ENCODE data around the gene CNOT11. TPM values are rescaled to one million over a fixed set of nuclear protein-coding genes. Genes with fewer than 3 reads are reported as not detected.

CNOT11 gene
- total RNA-seq, 1 experiment from 2014 or later, result 51.7 TPM

DNA sequence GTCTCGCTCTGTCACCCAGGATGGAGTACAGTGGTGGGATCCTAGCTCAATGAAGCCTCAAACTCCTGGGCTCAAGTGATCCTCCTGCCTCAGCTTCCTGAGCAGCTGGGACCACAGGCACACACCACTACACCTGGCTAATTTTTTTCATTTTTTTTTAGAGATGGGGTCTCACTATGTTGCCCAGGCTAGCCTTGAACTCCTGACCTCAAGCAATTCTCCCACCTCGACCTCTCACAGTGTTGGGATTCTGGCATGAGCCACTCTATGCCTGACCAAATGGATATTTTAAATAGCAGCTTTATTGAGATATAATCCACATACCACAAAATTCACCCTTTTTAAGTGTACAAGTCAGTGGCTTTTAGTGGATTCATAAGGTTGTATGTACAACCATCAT is 44.7 kb downstream of the CNOT11 start:
- H3K9me3 ChIP-seq (ENCODE audit: low read depth, low read length, poor library complexity, severe bottlenecking), result no peaks in the 10 kb centered on the region
- BruUV-seq (replicated peaks), result no TSS peak
- intact Hi-C loops (cut with micrococcal nuclease; ENCODE audit: unreplicated experiment), result no loop called here
- no peak overlapping the region for H3K4me3 ChIP-seq (ENCODE audit: low read depth, low read length, poor library complexity, severe bottlenecking)
- no peaks in the 10 kb centered on the region for H3K27me3 ChIP-seq (replicated peaks; ENCODE audit: insufficient read depth, low read depth, low read length, poor library complexity)
- ChIA-PET POLR2A (ENCODE audit: low non-redundant PET) (no interaction called here), CTCF (no interaction called here)
- peaks cover 19% of the 10 kb centered on the region for H3K36me3 ChIP-seq (ENCODE audit: insufficient read depth, low read length, poor library complexity, severe bottlenecking)
- no peak for DNase-seq (ENCODE audit: low spot score)
- no peak overlapping the region for H3K27ac ChIP-seq (ENCODE audit: low read depth, low read length, poor library complexity, severe bottlenecking)
- no peaks in the 10 kb centered on the region for H3K4me1 ChIP-seq (ENCODE audit: insufficient read depth, low read length, poor library complexity, severe bottlenecking)
- TF ChIP-seq EZH2 (IDR thresholded peaks at IDR 0.05; ENCODE audit: borderline replicate concordance, low read depth, low read length, poor library complexity, severe bottlenecking), result no peak
- TF ChIP-seq, protein P1, sequence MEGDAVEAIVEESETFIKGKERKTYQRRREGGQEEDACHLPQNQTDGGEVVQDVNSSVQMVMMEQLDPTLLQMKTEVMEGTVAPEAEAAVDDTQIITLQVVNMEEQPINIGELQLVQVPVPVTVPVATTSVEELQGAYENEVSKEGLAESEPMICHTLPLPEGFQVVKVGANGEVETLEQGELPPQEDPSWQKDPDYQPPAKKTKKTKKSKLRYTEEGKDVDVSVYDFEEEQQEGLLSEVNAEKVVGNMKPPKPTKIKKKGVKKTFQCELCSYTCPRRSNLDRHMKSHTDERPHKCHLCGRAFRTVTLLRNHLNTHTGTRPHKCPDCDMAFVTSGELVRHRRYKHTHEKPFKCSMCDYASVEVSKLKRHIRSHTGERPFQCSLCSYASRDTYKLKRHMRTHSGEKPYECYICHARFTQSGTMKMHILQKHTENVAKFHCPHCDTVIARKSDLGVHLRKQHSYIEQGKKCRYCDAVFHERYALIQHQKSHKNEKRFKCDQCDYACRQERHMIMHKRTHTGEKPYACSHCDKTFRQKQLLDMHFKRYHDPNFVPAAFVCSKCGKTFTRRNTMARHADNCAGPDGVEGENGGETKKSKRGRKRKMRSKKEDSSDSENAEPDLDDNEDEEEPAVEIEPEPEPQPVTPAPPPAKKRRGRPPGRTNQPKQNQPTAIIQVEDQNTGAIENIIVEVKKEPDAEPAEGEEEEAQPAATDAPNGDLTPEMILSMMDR (conservative IDR thresholded peaks at IDR 0.05; ENCODE audit: low read depth, low read length), result no peak

DNA sequence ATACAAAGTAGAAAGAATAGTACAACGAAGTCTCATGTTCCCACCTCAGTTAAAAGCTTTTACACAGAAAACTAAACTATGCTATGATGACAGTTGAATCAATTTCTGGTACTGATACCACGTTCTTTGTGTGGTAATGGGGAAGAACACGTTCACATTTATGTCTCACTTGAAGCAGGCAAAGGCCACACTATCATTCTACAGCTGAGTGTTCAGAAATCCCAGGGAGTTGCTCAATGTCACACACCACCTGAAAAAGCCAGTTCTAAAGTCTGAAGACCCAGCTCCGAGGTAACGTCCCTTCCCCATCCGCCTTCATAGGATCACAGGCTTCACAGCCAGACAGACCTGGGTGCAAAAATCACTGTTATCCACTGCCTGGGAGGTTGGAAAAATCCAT is 46.9 kb downstream of the CNOT11 start:
- BruUV-seq (replicated peaks), result no TSS peak
- H3K4me3 ChIP-seq (ENCODE audit: low read depth, low read length, poor library complexity, severe bottlenecking), result no peak overlapping the region
- POLR2A ChIA-PET (ENCODE audit: low non-redundant PET), result no interaction called here
- intact Hi-C loops (cut with micrococcal nuclease; ENCODE audit: unreplicated experiment), result no loop called here
- TF ChIP-seq, protein P1 (conservative IDR thresholded peaks at IDR 0.05; ENCODE audit: low read depth, low read length), result no peak
- TF ChIP-seq EZH2 (IDR thresholded peaks at IDR 0.05; ENCODE audit: borderline replicate concordance, low read depth, low read length, poor library complexity, severe bottlenecking), result no peak
- H3K27me3 ChIP-seq (replicated peaks; ENCODE audit: insufficient read depth, low read depth, low read length, poor library complexity), result no peaks in the 10 kb centered on the region
- H3K27ac ChIP-seq (ENCODE audit: low read depth, low read length, poor library complexity, severe bottlenecking), result no peak overlapping the region
- no peak for DNase-seq (ENCODE audit: low spot score)
- peaks cover 6% of the 10 kb centered on the region for H3K36me3 ChIP-seq (ENCODE audit: insufficient read depth, low read length, poor library complexity, severe bottlenecking)
- no peaks in the 10 kb centered on the region for H3K4me1 ChIP-seq (ENCODE audit: insufficient read depth, low read length, poor library complexity, severe bottlenecking)
- CTCF ChIA-PET, result no interaction called here
- H3K9me3 ChIP-seq (ENCODE audit: low read depth, low read length, poor library complexity, severe bottlenecking), result no peaks in the 10 kb centered on the region

DNA sequence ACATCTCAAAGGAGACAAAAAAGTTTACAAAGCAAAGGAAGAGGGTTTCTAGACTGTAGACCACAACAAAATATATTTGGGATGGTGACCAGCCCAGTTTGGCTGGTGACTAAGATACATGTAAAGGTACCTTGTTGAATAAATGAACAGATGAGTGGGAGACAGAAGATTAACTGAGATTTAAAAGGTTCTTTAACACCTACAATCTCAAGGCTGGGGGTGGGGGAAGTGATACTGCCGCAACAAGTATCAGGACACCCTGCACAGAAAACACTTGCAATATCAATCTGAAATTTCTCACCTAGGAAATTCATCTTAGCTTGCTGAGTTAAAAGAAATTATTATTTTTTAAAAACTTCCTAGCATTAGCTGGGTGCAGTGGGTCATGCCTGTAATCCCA is 47.5 kb downstream of the CNOT11 start:
- CTCF ChIA-PET, result no interaction called here
- Histone ChIP-seq H3K4me3 (ENCODE audit: low read depth, low read length, poor library complexity, severe bottlenecking) (no peak overlapping the region), H3K4me1 (ENCODE audit: insufficient read depth, low read length, poor library complexity, severe bottlenecking) (no peaks in the 10 kb centered on the region), H3K9me3 (ENCODE audit: low read depth, low read length, poor library complexity, severe bottlenecking) (no peaks in the 10 kb centered on the region), H3K27ac (ENCODE audit: low read depth, low read length, poor library complexity, severe bottlenecking) (no peak overlapping the region), H3K36me3 (ENCODE audit: insufficient read depth, low read length, poor library complexity, severe bottlenecking) (peaks cover 3% of the 10 kb centered on the region), H3K27me3 (replicated peaks; ENCODE audit: insufficient read depth, low read depth, low read length, poor library complexity) (no peaks in the 10 kb centered on the region)
- BruUV-seq (replicated peaks), result no TSS peak
- DNase-seq (ENCODE audit: low spot score), result no peak
- POLR2A ChIA-PET (ENCODE audit: low non-redundant PET), result no interaction called here
- intact Hi-C loops (cut with micrococcal nuclease; ENCODE audit: unreplicated experiment), result no loop called here
- TF ChIP-seq EZH2 (IDR thresholded peaks at IDR 0.05; ENCODE audit: borderline replicate concordance, low read depth, low read length, poor library complexity, severe bottlenecking), result no peak
- TF ChIP-seq, protein P1 (conservative IDR thresholded peaks at IDR 0.05; ENCODE audit: low read depth, low read length), result no peak

Measured in A673 (cell line).